GM19035 (cell line): ENCODE measurements around the gene AGBL4.

ENCODE experiments used
- ATAC-seq: cut with Tn5 transposase; IDR thresholded peaks from one replicate; pipeline ENCODE4 v1.9.1; 2021; ENCODE audit not compliant: unreplicated experiment

The AGBL4 gene

GRCh38 chr1:48953617-48954016, 1070.1 kb downstream of the AGBL4 start:
- ATAC-seq, result no peak

DNA sequence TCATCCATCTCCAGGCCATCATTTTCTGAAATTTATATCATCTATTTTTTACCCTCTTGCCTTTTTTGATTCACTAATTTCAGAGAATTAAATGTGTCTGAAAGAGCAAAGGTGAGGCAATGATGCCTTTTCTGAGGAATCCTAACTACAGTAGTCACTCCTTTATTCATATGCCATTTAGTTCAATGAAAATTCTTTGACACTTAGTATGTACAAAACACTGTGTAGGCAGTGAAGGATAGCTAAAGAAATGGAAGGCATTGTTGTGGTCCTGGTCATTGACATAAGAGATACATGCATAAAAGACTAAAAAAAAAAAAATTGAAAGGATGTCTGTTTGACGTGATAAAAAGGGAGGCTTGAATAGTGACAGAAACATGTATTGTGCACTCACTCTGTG, 1075.2 kb downstream of the AGBL4 start:
- no peak for ATAC-seq

- no peak for ATAC-seq
Observed at GRCh38 chr1:48947761-48948537, 1075.8 kb downstream of the AGBL4 start.

DNA sequence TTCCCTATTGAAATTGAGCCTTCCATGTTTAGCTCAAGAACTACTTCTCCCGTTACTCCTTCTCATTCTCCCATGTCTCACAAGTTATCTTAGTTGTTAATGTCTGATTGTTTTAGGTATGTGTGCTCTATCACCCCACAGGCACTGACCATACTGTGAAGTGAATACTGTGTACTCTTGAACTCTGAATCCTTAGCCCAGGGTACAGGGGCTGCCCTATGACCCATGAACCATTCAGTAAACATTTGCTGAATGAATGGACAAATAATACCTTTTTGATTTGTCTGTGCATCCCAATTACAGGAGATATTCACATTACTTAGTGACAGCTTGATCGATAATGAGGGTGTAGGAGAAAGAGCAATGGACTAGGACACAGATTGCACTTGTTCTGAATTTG, 1077.7 kb downstream of the AGBL4 start:
- ATAC-seq, result no peak

GRCh38 chr1:48944811-48945210, 1078.9 kb downstream of the AGBL4 start:
- ATAC-seq, result no peak

DNA sequence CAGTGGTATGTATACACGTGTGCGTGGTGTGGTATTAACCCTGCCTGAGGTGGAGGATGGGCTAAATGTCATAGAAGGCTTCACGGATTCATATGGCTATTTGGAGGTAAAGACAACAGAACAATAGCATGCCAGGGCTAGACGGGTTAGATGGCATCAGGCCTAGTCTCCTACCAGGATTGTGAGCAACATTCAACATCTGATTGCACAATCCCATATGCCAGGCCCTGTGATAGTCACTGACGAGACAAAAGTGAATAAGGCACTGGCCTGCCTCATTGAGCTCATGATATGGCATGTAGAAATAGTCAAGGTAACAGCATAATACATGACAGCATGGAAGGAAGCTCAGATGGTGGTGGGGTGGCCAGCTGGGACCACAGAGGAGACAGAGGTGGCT, 1079.9 kb downstream of the AGBL4 start:
- no peak for ATAC-seq

- no peak for ATAC-seq
Observed at GRCh38 chr1:48943393-48943792, 1080.4 kb downstream of the AGBL4 start.

DNA sequence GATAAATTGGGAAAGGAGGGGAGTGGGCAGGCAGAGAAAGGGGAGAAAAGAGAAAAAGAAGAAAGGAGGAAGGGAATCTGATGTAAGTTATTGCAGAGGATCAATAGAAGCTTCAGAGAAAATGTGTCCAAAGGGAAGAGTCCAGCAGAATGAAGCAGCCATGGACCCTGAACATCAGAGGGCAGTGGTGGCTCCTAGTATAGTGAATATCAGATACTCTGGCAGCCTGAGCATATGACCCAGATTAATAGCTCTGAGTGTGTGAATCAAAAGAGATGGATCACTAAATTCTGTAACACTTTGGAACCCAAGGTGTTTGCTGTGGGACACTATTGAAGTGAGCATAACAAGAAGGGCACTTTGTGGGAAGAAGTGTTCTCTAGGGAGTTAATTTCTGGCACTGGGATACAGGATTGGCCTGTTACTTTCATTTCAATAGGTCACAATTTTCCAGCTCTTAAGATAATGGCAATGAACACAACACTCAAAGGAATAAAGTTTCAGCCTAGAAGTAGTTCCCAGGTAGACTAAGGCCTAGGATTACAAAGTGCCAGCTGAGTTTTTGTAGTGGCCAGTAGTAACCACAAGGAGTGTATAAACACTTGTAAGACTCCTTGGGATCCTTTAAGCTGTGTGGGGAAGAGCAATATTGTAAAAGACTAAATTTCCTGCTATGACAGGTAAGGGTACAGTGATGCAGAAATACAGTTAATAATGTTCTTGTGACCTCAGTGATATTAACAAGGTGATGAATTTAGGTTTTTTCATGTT, 1082.6 kb downstream of the AGBL4 start:
- ATAC-seq, result no peak

- ATAC-seq, result no peak
Observed at GRCh38 chr1:48940354-48940753, 1083.4 kb downstream of the AGBL4 start.

DNA sequence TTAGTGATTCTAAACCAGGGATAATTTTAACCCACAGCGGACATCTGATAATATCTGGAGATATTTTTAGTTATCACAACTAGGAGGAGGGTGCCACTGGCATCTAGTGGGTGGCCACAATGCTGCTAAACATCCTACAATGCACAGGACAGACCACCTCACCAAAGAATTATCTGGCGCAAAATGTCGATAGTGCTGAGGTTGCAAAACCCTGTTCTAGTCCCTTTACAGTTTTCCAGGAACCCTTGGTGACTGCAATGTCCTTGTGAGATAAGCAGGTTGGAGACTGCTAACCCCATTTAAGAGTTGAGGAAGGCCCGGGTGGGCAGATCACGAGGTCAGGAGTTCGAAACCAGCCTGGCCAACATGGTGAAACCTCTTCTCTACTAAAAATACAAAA, 1083.9 kb downstream of the AGBL4 start:
- ATAC-seq, result no peak

GRCh38 chr1:48939042-48939441, 1084.7 kb downstream of the AGBL4 start:
- ATAC-seq, result no peak

DNA sequence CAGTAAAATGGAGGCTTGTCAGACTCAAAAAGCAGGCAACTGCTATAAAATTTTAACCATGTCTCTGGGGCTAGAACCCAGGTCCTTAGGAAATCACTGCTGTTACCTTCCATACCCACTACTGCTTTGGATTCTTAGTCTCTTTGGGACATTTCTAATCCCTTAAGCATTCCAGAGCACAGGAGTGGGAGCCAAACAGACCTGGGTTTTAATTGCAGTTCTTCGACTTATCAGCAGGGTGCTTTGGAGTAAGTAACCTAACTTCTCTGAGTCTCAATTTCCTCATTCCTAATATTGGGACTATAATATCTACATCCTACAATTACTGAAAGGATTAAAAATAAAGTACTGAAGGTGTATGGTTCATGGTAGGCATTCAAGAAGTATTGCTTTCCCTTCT, 1086.0 kb downstream of the AGBL4 start:
- ATAC-seq, result no peak

DNA sequence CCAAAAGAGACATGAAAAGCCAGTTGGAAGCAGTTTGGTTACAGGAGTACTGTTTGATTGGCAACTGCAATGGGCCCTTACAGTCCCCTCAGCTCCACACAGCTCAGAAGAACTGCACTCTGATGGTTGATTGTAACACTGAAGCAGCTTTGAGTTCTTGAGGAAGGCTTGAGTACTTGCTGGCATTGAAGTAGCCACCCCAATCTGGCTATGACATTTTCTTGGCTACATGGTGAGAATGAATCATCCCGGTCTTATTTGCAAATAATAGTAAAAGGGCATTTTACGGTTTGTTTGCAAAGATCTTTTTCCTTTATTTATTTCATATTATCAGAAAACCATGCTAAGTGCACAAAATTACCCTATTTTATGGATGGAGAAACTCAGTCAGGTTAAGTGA, 1087.3 kb downstream of the AGBL4 start:
- ATAC-seq, result no peak

DNA sequence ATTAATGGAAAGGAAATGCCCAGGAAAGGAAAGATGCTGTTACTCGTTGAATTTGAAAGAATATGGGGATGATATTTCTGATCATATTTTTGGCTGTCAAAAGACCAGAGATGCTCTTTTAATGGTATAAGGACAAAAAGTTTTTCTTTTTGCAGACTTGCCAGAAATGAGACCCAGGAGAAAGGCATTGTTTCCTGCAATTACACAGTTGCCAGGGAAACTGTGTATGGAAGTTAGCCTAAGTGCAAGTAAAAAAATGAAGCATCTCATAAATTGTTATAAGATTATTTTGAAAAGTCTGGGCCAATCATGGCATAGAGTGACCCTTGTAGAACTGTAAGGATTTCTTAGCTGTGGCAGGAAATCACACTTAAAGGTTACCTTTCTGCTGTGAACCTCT, 1091.4 kb downstream of the AGBL4 start:
- ATAC-seq, result no peak

- ATAC-seq, result no peak
Observed at GRCh38 chr1:48931506-48932192, 1092.1 kb downstream of the AGBL4 start.

DNA sequence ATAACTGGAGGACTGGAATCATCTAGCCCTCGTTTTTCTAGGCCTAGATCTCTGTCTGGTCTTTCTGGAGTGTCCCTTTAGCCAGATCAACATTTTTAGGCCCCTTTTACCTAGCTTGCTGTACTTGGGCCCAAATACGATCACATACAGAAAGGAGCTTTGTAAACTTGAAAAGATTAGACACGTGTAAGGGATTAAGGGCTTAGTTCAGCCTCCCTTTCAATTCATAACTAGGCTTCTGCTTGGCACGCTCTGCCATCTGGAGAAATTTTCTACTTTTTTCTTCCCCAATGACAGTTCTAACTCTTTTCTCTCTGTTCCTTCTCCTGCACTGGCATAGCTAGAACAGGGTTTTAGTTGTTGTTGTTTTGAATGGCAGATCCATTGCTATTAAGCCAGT, 1093.7 kb downstream of the AGBL4 start:
- ATAC-seq, result no peak

- no peak for ATAC-seq
Observed at GRCh38 chr1:48924099-48924498, 1099.7 kb downstream of the AGBL4 start.

DNA sequence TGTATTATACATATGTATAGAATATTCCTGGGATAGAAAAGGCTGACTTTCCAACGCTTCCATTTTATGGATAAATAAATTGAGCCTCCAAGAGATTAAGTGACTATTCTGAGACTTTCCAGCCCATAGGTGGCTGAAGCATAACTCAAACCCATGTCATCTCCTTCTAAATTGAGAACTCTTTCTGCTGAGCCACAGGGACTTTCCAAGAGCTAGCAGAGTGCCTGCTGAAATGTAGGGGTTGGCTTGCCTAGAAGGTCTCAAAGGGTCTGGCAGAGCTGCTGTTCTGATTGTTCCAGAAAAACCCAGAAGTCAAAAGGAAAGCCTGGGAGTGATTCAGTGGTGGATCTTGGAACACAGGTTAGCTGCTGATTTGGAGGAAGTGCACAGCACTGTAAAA, 1100.6 kb downstream of the AGBL4 start:
- no peak for ATAC-seq

DNA sequence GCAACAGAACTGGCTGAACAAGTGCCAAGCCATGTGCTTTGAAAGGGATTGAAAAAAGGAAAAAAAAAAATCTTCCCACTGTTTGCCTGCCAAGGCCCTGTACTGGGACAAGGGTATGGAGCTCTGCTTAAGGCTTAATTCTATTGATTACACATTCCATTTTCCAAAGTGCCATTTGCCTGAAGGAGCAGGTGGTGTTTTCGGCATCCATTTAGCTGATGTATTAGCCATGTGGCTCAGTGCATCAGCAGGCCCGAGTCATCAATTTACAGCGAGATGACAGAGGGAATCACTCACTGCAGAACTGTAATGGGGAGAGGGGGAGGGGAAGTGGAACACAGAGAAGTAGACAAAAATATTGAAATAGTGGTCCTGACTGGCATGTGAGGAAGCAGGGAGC, 1102.9 kb downstream of the AGBL4 start:
- no peak for ATAC-seq

DNA sequence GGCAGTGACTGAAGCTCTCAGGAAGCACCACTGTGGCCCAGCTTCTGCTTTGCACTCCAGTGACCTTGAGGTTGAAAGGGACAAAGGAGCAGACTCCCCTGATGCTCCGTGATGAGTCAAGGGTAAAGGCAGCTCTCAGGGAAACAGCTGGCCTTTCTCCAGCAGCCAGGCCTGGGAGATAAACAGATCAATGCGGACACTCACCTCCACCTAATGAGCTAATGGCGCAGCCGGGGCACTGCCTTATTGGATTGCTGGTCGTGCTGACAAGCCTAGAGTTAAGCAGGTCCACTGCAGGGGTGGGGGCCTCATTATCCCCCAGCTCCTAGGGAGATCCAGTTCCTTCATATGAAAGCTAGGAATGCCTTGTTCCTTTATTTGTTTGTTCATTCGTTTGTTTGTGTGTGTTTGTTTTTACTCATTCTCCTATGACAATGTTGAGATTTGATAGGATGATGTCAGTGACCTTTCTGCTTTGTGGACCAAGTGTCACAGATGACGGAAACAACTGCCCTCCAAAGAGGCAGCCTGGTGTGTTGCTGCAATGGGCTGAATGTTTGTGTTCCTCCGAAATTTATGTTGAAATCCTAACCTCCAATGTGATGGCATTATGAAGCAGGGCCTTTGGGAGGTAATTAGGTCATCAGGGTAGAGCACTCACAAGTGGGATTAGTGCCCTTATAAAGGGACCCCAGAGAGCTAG, 1105.7 kb downstream of the AGBL4 start:
- ATAC-seq, result no peak

DNA sequence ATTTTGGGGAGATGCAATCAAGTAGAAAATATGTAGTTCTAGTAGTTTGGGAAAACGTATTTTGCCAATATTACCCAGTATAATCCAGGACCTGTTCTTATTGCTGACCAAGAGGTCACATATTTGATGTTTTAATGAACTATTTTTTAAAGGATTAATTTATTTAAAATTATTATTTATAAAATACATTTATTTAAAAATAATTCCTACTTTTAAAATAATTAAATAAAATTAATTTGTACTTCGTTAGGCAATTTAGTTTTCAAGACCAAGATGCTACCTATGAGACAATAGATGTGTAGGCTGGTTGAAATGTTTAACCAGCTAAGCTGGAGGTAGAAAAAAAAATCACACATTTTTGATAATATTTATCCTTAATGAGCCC, 1106.7 kb downstream of the AGBL4 start:
- no peak for ATAC-seq
